ENCODE measurements around the gene UBE2F.

UBE2F gene

GRCh38 chr2:238027591-238028415 lies 61.0 kb downstream of the UBE2F start:
- no peak for ATAC-seq
- no peak for TF ChIP-seq TCF4 (CRISPR knock-in tag; IDR thresholded peaks at IDR 0.05; ENCODE audit: borderline replicate concordance)
- TF ChIP-seq OSR1 (CRISPR knock-in tag; IDR thresholded peaks at IDR 0.05): no peak
- TF ChIP-seq PPARA (CRISPR knock-in tag; IDR thresholded peaks at IDR 0.05; ENCODE audit: borderline replicate concordance): no peak
- no peak for TF ChIP-seq BACH2 (CRISPR knock-in tag; IDR thresholded peaks at IDR 0.05; ENCODE audit: borderline replicate concordance)
- TF ChIP-seq, protein P1, sequence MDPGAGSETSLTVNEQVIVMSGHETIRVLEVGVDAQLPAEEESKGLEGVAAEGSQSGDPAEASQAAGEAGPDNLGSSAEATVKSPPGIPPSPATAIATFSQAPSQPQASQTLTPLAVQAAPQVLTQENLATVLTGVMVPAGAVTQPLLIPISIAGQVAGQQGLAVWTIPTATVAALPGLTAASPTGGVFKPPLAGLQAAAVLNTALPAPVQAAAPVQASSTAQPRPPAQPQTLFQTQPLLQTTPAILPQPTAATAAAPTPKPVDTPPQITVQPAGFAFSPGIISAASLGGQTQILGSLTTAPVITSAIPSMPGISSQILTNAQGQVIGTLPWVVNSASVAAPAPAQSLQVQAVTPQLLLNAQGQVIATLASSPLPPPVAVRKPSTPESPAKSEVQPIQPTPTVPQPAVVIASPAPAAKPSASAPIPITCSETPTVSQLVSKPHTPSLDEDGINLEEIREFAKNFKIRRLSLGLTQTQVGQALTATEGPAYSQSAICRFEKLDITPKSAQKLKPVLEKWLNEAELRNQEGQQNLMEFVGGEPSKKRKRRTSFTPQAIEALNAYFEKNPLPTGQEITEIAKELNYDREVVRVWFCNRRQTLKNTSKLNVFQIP (CRISPR knock-in tag; IDR thresholded peaks at IDR 0.05; ENCODE audit: borderline replicate concordance, low read depth): no peak
- TF ChIP-seq GLIS3 (CRISPR knock-in tag; IDR thresholded peaks at IDR 0.05): no peak
- TF ChIP-seq ESRRG (CRISPR knock-in tag; IDR thresholded peaks at IDR 0.05): no peak
- TF ChIP-seq ISL1 (CRISPR knock-in tag; IDR thresholded peaks at IDR 0.05): no peak
- TF ChIP-seq SNAI2 (CRISPR knock-in tag; IDR thresholded peaks at IDR 0.05): no peak
- no peak for TF ChIP-seq ZFP30 (CRISPR knock-in tag; IDR thresholded peaks at IDR 0.05)
- TF ChIP-seq TOX (CRISPR knock-in tag; IDR thresholded peaks at IDR 0.05; ENCODE audit: borderline replicate concordance): no peak
- no peak for TF ChIP-seq CREB5 (CRISPR knock-in tag; IDR thresholded peaks at IDR 0.05; ENCODE audit: low read depth)
- no peak for TF ChIP-seq ZFP3 (CRISPR knock-in tag; IDR thresholded peaks at IDR 0.05)
- no peak for TF ChIP-seq ZNF70 (CRISPR knock-in tag; IDR thresholded peaks at IDR 0.05)

DNA sequence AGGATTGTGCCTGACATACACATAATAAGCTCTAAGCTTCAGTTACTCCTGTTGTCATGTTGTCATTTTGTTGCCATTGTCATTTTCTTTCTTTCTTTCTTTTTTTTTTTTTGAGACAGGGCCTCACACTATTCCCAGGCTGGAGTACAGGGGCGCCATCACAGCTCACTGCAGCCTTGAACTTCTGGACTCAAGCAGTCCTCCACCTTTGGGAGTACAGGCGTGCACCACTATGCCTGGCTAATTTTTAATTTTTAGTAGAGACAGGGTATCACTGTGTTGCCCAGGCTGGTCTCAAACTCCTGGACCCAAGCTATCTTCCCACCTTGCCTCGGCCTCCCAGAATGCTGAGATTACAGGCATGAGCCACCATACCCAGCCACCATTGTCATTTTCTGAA lies 63.0 kb downstream of the UBE2F start:
- no peak for ATAC-seq
- TF ChIP-seq RARB (CRISPR knock-in tag; IDR thresholded peaks at IDR 0.05): no peak
- no peak for TF ChIP-seq SNAI2 (CRISPR knock-in tag; IDR thresholded peaks at IDR 0.05)
- TF ChIP-seq CREB5 (CRISPR knock-in tag; IDR thresholded peaks at IDR 0.05; ENCODE audit: low read depth): no peak
- no peak for TF ChIP-seq ZC3H10 (CRISPR knock-in tag; IDR thresholded peaks at IDR 0.05)
- TF ChIP-seq PPARA (CRISPR knock-in tag; IDR thresholded peaks at IDR 0.05; ENCODE audit: borderline replicate concordance): no peak
- no peak for TF ChIP-seq ZNF565 (CRISPR knock-in tag; conservative IDR thresholded peaks at IDR 0.05; ENCODE audit: low read depth)

DNA sequence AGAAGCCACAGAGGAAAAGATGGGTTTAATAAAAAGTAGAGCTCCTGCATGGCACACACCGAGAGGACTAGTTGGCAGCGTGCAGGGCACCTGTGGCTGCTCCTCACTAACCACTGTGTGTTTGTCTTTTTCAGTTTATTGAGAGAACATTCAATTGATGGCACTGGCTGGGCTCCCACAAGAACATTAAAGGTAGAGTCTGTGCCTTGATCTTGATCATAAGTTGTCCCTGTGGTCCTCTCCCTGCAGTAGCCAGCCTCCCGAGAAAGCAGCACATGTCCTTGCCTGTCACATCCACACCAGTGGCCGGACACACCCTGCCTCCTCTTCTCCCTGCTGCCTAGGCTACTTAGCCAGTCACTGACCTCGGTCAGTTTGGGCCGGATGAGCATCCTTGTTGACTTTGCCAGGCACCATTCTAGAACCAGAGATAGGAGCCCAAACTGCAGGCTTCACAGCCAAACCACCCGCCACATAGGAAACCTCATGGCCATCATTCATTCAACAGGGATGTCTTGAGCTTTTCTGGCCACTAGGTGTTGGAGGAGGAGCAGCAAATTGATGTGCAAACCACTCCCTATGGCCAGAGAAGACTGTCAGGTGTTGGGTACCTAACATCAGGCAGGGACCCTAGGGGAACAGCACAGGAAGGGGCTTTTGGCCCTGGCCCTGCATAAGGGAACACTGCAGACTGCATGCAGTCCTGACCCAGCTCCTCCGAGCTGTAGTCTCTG lies 63.8 kb downstream of the UBE2F start:
- no peak for ATAC-seq
- TF ChIP-seq, protein P2, sequence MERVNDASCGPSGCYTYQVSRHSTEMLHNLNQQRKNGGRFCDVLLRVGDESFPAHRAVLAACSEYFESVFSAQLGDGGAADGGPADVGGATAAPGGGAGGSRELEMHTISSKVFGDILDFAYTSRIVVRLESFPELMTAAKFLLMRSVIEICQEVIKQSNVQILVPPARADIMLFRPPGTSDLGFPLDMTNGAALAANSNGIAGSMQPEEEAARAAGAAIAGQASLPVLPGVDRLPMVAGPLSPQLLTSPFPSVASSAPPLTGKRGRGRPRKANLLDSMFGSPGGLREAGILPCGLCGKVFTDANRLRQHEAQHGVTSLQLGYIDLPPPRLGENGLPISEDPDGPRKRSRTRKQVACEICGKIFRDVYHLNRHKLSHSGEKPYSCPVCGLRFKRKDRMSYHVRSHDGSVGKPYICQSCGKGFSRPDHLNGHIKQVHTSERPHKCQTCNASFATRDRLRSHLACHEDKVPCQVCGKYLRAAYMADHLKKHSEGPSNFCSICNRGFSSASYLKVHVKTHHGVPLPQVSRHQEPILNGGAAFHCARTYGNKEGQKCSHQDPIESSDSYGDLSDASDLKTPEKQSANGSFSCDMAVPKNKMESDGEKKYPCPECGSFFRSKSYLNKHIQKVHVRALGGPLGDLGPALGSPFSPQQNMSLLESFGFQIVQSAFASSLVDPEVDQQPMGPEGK (CRISPR knock-in tag; IDR thresholded peaks at IDR 0.05; ENCODE audit: borderline replicate concordance): no peak
- TF ChIP-seq CREB5 (CRISPR knock-in tag; IDR thresholded peaks at IDR 0.05; ENCODE audit: low read depth) (no peak), SNAI2 (CRISPR knock-in tag; IDR thresholded peaks at IDR 0.05) (no peak), TCF4 (CRISPR knock-in tag; IDR thresholded peaks at IDR 0.05; ENCODE audit: borderline replicate concordance) (no peak), BACH2 (CRISPR knock-in tag; IDR thresholded peaks at IDR 0.05; ENCODE audit: borderline replicate concordance) (no peak), TOX (CRISPR knock-in tag; IDR thresholded peaks at IDR 0.05; ENCODE audit: borderline replicate concordance) (no peak), CSRNP3 (CRISPR knock-in tag; IDR thresholded peaks at IDR 0.05) (no peak), TSHZ2 (CRISPR knock-in tag; IDR thresholded peaks at IDR 0.05) (no peak), ZFP30 (CRISPR knock-in tag; IDR thresholded peaks at IDR 0.05) (no peak), ARNTL (CRISPR knock-in tag; IDR thresholded peaks at IDR 0.05; ENCODE audit: borderline replicate concordance, low read depth) (no peak), ESRRG (CRISPR knock-in tag; IDR thresholded peaks at IDR 0.05) (no peak)
- TF ChIP-seq, protein P1 (CRISPR knock-in tag; IDR thresholded peaks at IDR 0.05; ENCODE audit: borderline replicate concordance, low read depth): no peak
